GM20000 (cell line): ENCODE data around the gene MN1.

Experiments used
- DNase-seq: peaks from one replicate; pipeline ENCODE4 v3.0.0; 2012; ENCODE audit warnings: low spot score
- CTCF ChIP-seq: IDR thresholded peaks from 2 replicates; pipeline ENCODE4 v1.5.1; 2012; ENCODE audit warnings: mild to moderate bottlenecking, control low read depth; ENCODE audit errors: extremely low read depth, missing control alignments

Gene MN1

GRCh38 chr22:27844656-27845591 lies 43.4 kb upstream of the MN1 start:
- TF ChIP-seq CTCF, result no peak
- no peak for DNase-seq

GRCh38 chr22:27844256-27844655 lies 42.7 kb upstream of the MN1 start:
- no peak for DNase-seq
- TF ChIP-seq CTCF, result no peak

GRCh38 chr22:27843441-27843840 lies 41.9 kb upstream of the MN1 start:
- no peak for DNase-seq
- TF ChIP-seq CTCF, result no peak

- no peak for DNase-seq
- no peak for TF ChIP-seq CTCF
Observed at GRCh38 chr22:27842669-27843431, 41.3 kb upstream of the MN1 start.

GRCh38 chr22:27842201-27842600 lies 40.6 kb upstream of the MN1 start:
- TF ChIP-seq CTCF, result no peak
- no peak for DNase-seq

- no peak for TF ChIP-seq CTCF
Observed at GRCh38 chr22:27840436-27840835, 38.9 kb upstream of the MN1 start.

GRCh38 chr22:27839057-27839660 lies 37.6 kb upstream of the MN1 start:
- TF ChIP-seq CTCF, result no peak
- no peak for DNase-seq

More at GRCh38 chr22:27840436-27840835, 38.9 kb upstream of the MN1 start:
- DNase-seq, result no peak
